ENCODE results near the gene COL6A1. TPM values are rescaled to one million over a fixed set of nuclear protein-coding genes. Genes with fewer than 3 reads are reported as not detected.
A peak's percentile ranks its signal among the peaks of the same experiment; 100 is the strongest.
"Not testable (repeated sequence)": the region's sequence is repeated elsewhere in the genome, so short reads cannot be mapped to it uniquely, and the experiment has no call there.

The COL6A1 gene
- total RNA-seq, 1 donor from 2014 or later = 154 TPM

- intact Hi-C loops (cut with micrococcal nuclease) = no loop called here
- Histone ChIP-seq H3K27ac (replicated peaks) (peak overlapping the region; percentile 74), H3K9me3 (replicated peaks) (peaks cover 4% of the 10 kb centered on the region), H3K27me3 (ENCODE audit: low read depth) (no peaks in the 10 kb centered on the region), H3K4me3 (no peak overlapping the region), H3K4me1 (peaks cover 36% of the 10 kb centered on the region), H3K36me3 (no peaks in the 10 kb centered on the region)
- no peak for DNase-seq
- TF ChIP-seq, protein P1, sequence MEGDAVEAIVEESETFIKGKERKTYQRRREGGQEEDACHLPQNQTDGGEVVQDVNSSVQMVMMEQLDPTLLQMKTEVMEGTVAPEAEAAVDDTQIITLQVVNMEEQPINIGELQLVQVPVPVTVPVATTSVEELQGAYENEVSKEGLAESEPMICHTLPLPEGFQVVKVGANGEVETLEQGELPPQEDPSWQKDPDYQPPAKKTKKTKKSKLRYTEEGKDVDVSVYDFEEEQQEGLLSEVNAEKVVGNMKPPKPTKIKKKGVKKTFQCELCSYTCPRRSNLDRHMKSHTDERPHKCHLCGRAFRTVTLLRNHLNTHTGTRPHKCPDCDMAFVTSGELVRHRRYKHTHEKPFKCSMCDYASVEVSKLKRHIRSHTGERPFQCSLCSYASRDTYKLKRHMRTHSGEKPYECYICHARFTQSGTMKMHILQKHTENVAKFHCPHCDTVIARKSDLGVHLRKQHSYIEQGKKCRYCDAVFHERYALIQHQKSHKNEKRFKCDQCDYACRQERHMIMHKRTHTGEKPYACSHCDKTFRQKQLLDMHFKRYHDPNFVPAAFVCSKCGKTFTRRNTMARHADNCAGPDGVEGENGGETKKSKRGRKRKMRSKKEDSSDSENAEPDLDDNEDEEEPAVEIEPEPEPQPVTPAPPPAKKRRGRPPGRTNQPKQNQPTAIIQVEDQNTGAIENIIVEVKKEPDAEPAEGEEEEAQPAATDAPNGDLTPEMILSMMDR (IDR thresholded peaks at IDR 0.05; ENCODE audit: borderline replicate concordance) = no peak
These were observed 22.4 kb upstream of the COL6A1 start for GRCh38 chr21:45959182-45959581.

DNA sequence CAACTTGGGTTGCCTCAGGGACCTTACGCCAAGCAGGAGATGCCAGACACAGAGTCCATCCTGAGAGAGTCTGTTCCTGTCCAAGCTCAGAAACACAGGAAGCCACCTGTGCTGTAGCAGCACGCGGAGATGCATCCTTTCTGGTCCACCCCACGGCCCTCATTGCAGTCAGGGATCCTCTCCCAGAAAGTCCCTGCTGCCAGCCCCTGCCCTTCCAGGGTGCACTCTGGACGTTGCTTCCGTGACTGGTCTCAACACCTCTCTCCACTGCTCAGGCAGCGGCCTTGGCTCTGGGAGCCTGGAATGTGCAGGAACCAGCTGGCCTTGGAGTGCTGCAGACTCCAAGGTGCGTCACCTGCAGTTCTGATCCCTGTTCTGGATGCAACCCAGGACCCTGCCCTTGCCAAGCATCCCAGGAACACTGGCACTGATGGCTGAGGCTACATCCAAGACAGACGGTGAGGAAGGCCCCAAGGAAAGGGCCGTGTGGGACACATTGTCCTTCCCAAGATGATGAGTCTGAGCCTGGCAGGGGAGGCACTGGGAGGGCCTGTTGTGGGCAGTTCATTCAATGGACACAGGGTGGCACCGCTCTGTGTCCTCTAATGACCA, 21.7 kb upstream of the COL6A1 start:
- Histone ChIP-seq H3K27me3 (ENCODE audit: low read depth) (no peaks in the 10 kb centered on the region), H3K4me1 (peaks cover 30% of the 10 kb centered on the region), H3K27ac (replicated peaks) (peak overlapping the region; percentile 74), H3K36me3 (no peaks in the 10 kb centered on the region), H3K9me3 (replicated peaks) (peaks cover 11% of the 10 kb centered on the region), H3K4me3 (no peak overlapping the region)
- DNase-seq = no peak
- intact Hi-C loops (cut with micrococcal nuclease) = no loop called here
- TF ChIP-seq, protein P1 (IDR thresholded peaks at IDR 0.05; ENCODE audit: borderline replicate concordance) = no peak

GRCh38 chr21:45961408-45961807, 20.2 kb upstream of the COL6A1 start:
- Histone ChIP-seq H3K4me1 (peaks cover 30% of the 10 kb centered on the region), H3K9me3 (replicated peaks) (peaks cover 15% of the 10 kb centered on the region)
- H3K27me3 ChIP-seq (ENCODE audit: low read depth); DNase-seq; H3K27ac ChIP-seq (replicated peaks); intact Hi-C loops (cut with micrococcal nuclease); H3K4me3 ChIP-seq; H3K36me3 ChIP-seq: not testable (repeated sequence)

- intact Hi-C loops (cut with micrococcal nuclease) = no loop called here
- no peak overlapping the region for H3K4me3 ChIP-seq
- peak overlapping the region; percentile 46 for H3K27ac ChIP-seq (replicated peaks)
- H3K36me3 ChIP-seq = no peaks in the 10 kb centered on the region
- peaks cover 15% of the 10 kb centered on the region for H3K9me3 ChIP-seq (replicated peaks)
- TF ChIP-seq, protein P1 (IDR thresholded peaks at IDR 0.05; ENCODE audit: borderline replicate concordance) = no peak
- peaks cover 25% of the 10 kb centered on the region for H3K4me1 ChIP-seq
- DNase-seq = no peak
- no peaks in the 10 kb centered on the region for H3K27me3 ChIP-seq (ENCODE audit: low read depth)
These were observed 18.9 kb upstream of the COL6A1 start for GRCh38 chr21:45962531-45963231.

- Histone ChIP-seq H3K9me3 (replicated peaks) (peaks cover 15% of the 10 kb centered on the region), H3K27ac (replicated peaks) (peak overlapping the region; percentile 46), H3K4me3 (no peak overlapping the region), H3K36me3 (no peaks in the 10 kb centered on the region), H3K27me3 (ENCODE audit: low read depth) (no peaks in the 10 kb centered on the region), H3K4me1 (peaks cover 20% of the 10 kb centered on the region)
- TF ChIP-seq, protein P1 (IDR thresholded peaks at IDR 0.05; ENCODE audit: borderline replicate concordance) = no peak
- intact Hi-C loops (cut with micrococcal nuclease) = no loop called here
- DNase-seq = no peak
These were observed 18.4 kb upstream of the COL6A1 start for GRCh38 chr21:45963232-45963570.

DNA sequence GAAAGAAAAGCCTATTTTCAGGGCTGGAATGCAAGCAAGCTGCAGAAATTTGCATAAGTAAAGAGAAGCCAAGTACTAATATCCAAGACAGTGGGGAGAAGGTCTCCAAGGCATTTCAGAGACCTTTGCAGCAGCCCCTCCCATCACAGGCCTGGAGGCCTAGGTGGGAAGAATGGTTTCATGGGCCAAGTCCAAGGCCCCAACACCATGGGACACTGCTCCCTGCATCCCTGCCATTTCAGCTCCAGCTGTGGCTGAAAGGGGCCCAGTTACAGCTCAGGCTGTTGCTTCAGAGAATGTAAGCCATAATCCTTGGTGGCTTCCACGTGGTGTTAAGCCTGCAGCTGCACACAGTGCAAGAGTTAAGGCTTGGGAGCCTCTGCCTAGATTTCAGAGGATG, 16.9 kb upstream of the COL6A1 start:
- no peak overlapping the region for H3K4me3 ChIP-seq
- no peak for DNase-seq
- peaks cover 5% of the 10 kb centered on the region for H3K4me1 ChIP-seq

More for the DNA sequence above, 16.9 kb upstream of the COL6A1 start:
- H3K27me3 ChIP-seq (ENCODE audit: low read depth) = no peaks in the 10 kb centered on the region
- no peak overlapping the region for H3K27ac ChIP-seq (replicated peaks)
- H3K36me3 ChIP-seq = no peaks in the 10 kb centered on the region
- peaks cover 15% of the 10 kb centered on the region for H3K9me3 ChIP-seq (replicated peaks)
- TF ChIP-seq, protein P1 (IDR thresholded peaks at IDR 0.05; ENCODE audit: borderline replicate concordance) = no peak
- intact Hi-C loops (cut with micrococcal nuclease) = no loop called here

Data from left ventricle myocardium inferior (tissue), 1 donor.